ENCODE measurements around the gene TST.
A peak's percentile ranks its signal among the peaks of the same experiment; 100 is the strongest.
"Not testable (repeated sequence)": the region's sequence is repeated elsewhere in the genome, so short reads cannot be mapped to it uniquely, and the experiment has no call there.

TST gene

DNA sequence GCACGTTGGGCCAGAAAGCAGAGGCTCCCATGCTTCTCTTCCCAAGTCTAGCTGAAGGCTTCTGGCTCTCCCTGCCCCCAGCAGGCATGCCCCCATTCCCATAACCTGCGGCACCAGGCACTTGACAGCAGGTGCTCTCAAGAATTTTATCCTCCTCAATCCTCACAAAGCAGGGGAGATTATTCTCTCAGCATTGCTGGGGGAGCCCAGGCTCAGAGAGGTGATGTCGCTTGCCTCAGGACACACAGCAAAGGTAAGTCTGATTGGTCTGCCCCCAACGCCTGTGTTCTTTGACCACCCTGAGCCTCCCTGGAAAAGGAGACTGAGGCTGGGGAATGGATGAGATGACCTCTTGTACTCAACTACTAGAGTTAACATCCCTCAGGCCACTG, 4.8 kb downstream of the TST start:
- no peak for DNase-seq

DNA sequence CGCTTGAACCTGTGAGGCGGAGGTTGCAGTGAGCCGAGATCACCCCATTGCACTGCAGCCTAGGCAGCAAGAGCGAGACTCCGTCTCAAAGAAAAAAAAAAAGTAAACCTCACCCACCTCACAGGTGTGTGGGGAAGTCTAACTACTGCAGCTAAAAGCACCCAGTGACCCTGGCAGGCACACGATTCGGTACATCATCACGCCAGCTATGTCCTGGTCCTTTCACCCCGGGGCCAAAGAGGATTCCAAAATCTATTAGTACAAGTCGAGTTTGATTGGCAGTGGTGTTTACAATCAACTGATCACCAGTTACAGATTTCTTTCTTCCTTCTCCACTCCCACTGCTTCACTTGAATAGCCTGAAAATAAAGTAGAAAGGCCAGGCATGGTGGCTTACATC, 6.3 kb downstream of the TST start:
- no peak for DNase-seq

DNA sequence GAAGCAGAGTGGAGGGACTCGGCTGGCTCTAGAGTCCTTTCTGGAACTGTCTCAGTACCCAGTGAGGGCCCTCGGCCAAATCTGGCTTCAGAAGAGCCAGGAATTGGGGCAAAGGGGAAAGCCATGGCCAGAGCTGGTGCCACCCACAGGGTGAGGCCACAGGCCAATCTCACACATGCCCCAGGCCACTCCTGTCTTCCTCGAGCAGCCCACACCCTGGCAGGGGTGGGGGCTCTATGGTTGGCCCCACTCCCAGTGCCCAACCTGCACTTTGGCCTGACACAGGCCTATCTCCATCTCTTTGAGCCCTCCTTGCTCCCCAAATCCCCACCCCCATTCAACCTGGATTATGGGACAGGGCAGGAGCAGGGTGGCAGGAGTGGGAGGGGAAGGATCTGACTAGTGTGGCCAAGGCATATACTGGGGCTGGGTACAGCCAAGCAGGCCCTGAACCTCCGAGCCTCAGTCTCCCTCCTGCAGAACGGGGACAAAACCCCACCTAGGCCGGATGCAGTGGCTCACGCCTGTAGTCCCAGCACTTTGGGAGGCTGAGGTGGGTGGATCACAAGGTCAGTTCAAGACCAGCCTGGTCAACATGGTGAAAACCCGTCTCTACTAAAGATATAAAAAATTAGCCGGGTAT, 6.9 kb downstream of the TST start:
- no peak for DNase-seq

DNA sequence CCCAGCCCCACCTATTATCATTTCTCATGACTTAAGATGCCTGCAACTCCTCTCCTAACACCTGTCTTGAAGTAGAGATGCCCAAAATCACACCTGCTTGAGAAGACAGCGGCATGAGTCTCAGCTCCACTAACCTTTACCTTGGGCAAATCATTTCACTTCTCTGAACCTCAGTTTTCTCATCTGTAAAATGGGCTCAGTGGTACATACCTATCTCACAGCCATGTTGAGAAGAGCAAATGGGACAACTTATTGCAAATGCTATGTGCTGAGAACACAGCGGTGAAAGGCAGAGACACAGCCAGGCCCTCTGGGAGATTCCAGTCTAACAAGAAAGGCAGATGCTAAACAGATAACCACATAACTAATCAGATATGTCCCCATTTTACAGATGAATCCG, 7.8 kb downstream of the TST start:
- no peak for DNase-seq

DNA sequence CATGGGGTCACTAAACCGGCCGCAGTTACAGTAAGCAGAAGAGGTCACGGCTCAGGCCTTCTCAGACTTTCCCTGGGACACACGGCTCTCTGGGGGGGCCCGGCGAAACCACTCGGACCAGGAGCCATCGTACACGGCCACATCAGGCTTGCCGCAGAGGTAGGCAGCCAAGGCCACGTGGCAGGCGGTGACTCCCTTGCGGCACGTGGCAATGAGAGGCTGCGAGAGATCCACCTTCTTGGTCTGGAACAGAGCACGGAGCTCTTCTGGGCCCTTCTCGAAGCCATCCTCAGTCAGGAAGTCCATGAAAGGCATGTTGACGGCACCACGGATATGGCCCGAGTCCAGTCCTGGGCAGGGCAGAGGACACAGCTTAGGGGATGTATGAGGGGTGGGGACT, 8.3 kb downstream of the TST start:
- no peak for DNase-seq

DNA sequence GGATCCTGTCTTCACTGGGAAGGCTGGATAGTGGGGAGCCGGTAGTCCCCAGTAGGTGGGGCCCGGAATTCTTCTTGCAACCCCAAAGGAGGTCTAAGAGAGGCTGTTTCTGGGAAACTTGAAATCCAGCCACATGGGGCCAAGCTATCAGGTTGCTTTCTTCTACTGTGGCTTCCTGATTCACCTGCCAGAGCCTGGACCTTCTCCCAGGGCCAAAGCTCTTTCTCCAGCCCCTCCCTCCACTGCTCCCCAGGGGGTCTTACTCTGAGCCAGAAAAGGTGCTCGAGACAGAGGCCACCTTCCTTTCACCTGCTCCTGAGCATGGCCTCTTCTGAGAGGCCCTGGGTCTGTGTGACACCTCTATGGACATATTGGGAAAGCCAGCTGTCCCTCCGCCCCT, 9.1 kb downstream of the TST start:
- DNase-seq: no peak

DNA sequence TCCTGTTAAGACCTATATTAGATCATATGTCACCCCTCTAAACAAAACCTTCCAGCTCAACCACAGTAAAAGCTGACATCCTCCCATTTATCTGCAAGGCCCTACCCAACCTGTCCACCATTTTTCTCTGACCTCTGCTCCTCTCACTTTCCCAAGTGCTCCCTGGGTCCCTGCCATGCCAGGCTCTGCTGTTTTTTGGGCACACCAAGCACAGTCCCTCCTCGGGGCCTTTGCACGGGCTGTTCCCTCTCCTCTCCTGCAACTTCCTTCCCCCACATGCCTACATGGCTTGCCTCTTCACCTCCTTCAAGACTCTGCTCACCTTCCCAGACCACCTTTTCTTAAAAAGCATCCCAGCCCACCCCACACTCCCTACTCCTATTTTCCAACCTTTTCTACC, 9.8 kb downstream of the TST start:
- no peak for DNase-seq

DNA sequence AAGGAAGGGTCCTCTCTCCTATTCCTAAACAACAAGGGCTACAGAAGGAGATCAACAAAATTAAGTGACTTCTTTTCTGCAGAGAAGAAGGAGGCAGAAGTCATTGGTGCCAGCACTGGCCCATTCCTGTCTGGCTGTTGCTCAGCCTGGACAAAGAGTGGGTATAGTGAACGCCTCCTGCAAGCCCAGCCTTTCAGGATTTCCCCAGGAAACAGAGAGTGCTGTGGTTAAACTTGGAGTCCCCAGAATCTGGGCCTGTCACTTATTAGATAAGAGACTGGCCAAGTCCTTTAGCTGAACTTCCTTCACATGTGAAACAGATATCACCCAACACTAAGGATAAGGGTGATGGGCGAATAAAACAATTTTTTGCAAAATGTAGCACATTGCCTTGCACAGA, 10.9 kb downstream of the TST start:
- no peak for DNase-seq

DNA sequence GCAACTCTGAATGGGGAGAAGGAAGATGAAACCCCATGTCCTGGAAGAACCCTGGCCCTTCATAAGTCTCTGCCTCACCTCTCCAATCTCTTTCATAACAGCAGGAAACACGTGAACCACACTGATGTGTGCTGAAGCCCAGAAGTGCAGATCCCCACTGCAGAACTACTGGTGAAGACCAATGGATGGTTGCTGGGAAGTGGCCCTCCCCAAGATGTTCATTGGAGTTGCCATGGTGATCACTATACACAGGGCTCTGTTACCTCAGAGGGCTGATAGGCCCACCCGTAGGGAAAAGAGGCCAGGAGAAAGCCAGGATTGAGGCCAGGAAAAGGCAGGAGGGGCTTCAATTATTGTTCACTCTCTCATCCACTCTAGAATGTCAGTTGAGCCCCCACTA, 11.6 kb downstream of the TST start:
- no peak for DNase-seq

DNA sequence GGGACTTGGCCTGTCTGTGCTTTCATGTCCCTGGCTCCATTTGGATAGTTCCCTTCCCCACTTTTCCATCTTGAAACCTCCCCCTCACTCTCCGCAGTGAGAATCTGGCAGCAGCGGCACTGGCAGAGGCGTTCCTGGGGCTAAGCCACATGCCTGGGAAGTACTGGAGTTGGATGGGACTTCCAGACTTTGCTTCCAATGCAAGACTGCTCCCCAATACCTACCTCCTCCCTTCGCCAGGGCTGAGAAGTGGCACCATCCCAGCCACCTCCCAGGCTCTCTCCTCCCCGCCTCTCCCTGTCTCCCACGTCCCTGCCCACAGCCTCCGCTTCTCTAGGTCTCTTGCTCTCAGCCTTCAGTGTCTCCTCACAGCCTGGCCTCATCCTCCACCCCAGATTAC, 16.6 kb downstream of the TST start:
- DNase-seq: no peak

DNA sequence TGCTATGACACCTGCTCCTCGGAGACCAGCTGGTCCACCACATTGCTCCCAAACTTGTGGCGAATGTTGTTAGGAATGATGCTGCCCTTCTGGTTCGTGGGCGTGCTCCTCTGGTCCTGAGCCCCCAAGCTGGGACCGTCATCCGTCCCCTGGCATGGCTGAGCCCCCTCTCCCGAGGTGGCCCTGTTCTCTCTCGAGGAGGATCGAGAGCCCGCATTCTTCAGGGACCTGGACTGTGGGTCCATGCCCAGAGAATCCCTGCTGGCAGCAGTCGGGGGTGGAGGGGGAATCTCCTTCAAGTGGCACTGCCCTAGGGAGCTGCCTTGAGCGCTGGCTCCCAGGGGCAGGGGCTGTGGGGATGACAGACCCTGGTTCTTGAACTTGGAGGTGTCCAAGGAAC, 17.4 kb downstream of the TST start:
- DNase-seq: no peak

DNA sequence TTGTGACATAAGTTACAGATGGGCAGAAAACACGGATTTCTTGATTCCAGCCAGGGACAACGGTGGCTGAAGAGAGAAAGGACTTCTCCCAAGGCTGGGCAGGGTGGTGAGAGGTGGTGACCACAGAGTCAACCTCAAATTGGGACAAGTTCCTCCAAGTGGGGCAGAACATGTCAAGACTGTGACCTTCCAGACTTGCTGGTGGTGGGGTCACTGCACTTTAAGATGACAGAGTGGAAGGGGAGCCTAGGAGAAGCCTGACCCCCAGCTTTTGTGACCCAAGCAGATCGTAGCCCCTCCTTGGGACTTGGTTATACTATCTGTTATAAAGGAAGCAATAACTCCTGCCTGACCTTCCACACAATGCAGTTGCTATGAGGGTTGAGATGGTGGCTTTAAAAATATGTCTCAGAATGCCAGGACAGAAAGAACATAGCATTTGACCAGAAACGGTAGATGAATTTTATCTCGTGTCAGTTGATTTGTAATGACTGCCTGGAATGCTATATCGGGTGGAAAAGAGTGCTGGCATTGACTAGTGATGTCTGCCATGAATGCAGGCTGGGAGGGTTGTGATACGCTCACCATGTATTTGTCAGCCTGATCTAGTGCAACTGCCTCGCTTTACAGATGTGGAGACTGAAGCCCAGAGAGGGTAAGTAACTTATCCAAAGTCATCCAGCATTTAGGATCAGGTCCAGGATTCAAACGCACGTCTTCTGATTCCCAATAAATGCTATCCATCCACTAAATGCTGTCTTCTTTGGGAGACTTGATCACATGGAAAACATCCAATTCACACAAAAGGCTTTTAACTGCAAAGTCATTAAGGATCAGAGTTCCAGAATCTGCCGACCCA, 18.3 kb downstream of the TST start:
- DNase-seq: no peak

DNA sequence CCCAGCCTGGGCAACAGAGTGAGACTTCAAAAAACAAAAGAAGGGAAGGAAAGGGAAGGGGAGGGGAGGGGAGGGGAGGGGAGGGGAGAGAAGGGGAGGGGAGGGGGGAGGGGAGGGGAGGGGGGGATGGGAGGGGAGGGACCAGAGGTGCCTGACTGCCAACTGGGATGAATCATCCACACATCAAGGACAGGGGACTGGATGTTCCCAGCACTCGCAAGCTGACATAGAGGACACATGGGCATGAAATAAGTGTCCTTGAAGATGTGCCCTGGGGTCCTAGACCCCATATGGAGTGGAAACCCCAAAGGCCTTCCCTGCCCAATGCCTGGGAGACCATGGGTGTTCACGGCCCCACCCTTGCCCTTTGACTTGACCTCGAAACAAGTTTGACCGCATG, 19.8 kb downstream of the TST start:
- no peak for DNase-seq

DNA sequence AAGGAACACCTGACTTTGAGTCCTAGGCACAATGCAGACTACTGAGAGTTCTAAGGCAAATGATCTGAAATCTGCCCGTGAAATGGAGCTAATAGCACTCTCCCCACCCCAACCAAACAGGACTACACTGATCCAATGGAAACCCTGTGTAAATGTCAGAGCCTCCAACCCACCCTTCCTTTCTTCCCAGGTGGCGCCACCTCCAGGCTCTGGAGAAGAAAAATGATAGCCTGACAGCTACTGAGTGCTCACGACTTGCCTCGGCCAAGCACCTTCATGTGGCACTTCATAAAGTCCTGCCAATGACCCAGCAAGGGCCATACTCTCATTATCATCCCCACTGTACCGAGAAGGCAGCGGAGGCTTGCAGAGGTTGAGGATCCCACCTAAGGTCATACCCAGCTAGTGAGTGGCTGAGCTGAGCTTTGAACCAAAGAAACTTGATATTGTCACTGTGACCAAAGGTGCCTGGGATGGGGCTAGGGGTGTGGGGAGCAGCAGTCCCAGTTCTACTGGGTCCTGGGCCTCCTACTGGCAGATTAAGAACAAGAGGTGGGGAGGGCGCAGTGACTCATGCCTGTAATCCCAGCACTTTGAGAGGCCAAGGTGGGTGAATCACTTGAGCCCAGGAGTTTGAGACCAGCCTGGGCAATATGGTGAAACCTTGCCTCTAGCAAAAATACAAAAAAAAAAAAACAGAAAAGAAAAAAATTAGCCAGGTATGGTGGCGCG, 20.5 kb downstream of the TST start:
- peak in 1 of 2 experiments; percentile 20 for DNase-seq

DNA sequence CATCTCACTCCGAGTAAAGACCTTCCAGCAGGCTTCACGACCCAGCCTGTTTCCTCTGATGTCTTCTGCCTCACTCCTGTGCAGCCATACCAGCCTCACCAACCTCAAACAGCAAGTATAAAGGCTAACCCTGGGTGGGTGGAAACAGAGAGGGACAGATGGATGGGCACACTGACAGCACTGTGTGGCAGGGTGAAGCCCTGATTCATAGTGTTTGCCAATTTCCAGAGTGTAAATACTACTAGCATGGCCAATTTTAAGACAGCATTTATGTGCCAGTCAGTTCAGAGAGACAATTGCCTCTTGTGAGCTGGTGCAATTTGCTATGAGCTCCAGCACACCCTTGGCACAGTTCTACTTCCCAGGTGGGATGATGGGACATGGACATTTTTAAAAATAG, 21.5 kb downstream of the TST start:
- no peak for DNase-seq

DNA sequence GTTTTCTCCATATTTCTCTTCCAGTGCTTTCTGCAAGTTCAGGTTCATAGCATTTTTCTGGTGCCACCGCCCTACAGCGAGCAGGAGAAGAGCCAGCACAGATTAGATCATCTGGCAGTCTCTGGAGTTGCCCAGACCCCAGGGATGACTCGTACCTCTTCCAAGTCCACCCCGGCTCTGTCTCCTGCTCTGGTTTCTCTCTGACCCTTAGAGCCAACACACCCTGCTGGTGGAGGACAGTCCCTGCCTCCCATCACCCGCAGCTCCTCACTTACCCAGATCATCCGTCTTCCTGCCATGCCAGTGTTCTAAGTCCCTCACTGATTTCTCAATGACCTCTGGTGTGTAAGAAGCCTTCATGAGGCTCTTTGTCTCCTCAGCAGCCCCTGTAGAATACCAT, 28.0 kb downstream of the TST start:
- DNase-seq: no peak

DNA sequence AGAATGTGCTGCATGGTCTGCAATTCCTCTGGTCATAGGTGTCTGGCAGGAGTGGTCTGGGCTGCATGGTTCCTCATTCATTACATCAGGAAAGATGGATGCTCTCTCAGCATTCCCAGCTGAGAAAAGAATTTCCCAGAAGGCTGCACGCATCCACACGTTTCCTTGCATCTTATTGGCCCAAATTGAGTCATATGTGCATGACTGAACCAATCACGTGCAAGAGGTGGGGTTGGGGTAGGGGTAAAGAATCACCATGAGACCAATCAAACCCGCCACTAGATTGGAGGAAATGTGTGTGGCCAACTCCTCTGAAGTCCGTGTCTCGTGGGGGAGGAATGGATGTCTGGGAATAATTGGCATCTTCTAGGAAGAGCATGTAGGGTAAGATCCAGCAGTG, 28.8 kb downstream of the TST start:
- no peak for DNase-seq

DNA sequence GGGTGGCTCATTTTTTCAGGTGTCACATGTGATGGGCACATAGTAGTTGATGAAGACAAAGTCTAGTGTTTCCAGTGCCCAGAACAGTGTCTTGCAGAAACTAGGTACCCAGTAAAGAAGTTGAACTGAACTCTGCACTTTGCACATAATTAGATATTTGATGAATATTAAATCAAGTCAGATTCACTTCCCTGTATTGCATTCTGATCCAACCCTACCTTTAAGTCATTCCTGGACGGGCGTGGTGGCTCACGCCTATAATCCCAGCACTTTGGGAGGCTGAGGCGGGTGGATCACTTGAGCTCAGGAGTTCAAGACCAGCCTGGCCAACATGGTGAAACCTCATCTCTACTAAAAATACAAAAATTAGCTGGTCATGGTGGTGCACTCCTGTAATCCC, 30.2 kb downstream of the TST start:
- not testable (repeated sequence) for DNase-seq

DNA sequence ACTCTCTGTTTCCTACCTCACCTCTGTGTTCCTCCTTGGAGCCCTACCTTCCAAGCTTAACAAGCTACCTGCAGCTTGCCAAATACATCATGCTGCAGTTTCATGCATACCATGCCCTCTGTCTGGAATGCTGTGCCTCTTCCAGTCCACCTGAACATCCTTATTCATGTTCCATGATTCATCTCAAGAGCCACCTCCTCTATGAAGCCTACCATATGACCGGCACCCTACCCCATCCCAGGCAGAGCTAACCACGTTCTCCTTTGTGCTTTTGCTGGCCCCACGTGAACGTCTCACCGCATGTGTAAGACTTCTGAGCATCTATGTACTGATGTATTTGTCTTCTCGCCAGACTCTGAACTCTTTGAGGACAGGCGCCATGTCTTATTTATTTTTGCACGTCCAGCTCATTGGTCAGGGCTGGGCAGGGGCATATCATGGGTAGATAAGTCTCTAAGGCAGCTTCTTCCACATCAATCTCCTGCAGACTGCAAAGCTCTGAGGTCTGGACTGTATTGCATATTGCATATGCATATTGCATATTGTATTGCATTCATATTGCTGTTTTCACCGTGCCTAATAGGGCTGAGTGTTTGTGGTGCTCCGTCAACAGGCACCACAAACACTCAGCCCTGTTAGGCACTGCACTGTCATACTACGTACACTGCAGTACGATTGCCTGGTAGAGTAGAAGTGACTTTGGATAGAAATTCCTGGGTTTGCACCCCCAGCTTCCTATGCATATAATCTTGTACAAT, 31.0 kb downstream of the TST start:
- no peak for DNase-seq

DNA sequence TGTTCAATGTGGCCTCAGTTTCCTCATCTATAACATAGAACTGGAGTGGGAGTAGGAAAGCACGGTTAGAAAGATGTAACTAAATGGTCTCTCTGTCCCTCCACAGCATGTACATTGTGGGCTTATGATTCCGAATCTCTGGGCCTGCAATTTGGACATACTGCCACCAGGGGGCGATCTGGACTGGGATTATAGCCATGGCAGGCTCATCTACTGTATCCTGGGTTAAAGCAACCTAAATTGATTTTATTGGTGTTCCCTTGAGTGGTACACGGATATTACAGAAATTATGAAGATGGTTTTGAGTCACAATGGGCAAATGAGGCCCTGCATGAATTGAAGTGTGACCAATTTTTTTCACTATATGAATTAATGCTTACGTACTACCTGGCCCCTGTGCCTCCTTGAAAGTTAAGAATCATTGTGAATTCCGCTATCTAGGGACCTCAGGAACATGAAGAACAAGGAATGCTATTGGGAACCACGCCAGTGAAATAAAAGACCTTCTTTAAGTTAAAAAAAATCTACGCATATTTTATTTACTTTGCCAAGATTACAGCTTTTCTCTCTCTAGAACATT, 32.9 kb downstream of the TST start:
- DNase-seq: no peak

DNA sequence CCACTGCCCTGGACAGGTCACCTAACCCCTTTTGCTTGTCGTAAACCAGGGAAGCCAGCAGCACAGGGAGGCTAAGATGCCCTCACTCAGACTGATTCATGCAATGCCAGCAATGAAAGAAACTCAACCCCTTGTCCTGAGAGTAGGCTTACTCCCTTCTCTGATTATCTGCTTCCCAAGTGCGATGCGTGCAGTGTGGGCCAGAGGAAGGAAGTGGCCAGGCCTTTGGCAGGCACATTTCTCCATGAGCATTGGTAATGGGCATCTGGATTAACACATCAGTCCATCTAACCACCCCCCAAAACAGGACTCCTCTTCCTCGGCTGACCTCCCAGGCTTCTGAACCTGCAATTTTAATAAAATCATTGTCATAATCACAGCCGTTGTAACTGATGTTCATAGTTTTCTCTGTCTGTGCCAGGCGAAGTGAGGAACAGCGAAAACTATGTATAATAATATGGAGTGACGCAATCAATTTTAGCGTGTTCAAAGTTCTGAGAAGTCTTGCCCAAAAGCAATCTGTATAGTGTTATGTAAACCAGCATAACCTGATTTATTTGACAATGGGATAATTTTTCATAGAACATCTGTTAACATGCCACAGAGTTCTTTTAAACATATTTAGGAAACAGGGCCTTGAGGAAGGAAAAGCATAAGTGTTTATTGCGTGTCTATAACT, 33.9 kb downstream of the TST start:
- DNase-seq: no peak

DNA sequence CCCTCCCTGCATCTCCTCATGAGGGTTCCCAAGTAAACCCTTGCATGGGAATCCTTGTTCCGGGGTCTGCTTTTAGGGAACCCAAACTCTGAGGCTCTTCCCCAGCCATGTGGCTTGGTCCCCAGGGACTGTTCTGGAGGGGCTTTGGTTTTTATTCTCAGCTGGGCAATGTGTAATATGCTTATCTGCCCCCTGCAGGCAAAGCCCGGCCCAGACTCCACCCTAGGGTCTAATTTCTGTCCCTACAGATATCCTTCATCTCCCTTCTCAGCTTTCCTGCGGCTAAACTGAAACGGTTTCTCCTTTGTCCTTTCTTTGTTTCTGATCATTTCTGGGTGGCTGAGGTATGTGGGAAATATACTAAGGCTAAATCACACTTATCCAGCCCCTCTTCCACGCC, 37.1 kb downstream of the TST start:
- no peak for DNase-seq

Data from NCI-H1930 (cell line).